H1 (cell line): ENCODE data around the gene ADGRG7. TPM values are rescaled to one million over a fixed set of nuclear protein-coding genes. Genes with fewer than 3 reads are reported as not detected.

Experiments used
- ASH2L ChIP-seq: fragments of 200-600, 300-600 bp; sonication (generic); IDR thresholded peaks from one replicate; pipeline ENCODE4 v1.7.1; 2017; ENCODE audit warnings: low read length
- FOSL1 ChIP-seq: IDR thresholded peaks from 2 replicates; pipeline ENCODE4 v1.6.1; 2011; ENCODE audit warnings: mild to moderate bottlenecking, low read depth, low read length, moderate library complexity; ENCODE audit not compliant: insufficient read depth
- GTF2F1 ChIP-seq: IDR thresholded peaks from 2 replicates; pipeline ENCODE4 v1.6.1; 2012; ENCODE audit warnings: low read depth, low read length, improper control_type of control experiment, borderline replicate concordance
- NANOG ChIP-seq: IDR thresholded peaks from 2 replicates; pipeline ENCODE4 v1.6.1; 2011; ENCODE audit warnings: low read length, low read depth, mild to moderate bottlenecking, inconsistent platforms; ENCODE audit not compliant: insufficient read depth, poor library complexity, severe bottlenecking
- POLR2AphosphoS5 ChIP-seq: IDR thresholded peaks from 2 replicates; pipeline ENCODE4 v1.6.1; 2011; ENCODE audit warnings: low read depth, low read length
- RNF2 ChIP-seq: fragments of 200-900, 300-1000 bp; sonication (generic); IDR thresholded peaks from 2 replicates; pipeline ENCODE4 v1.7.1; 2016; ENCODE audit warnings: borderline replicate concordance, low read depth, mild to moderate bottlenecking, antibody characterized with exemption, low read length; ENCODE audit not compliant: poor library complexity, severe bottlenecking; ENCODE audit errors: missing control alignments
- polyA plus RNA-seq, 7 experiments: library from polyadenylated mRNA; depleted of rRNA in 3 of 7; stranded (reverse) in 5 of 7; unstranded in 2 of 7; fragments of >200 nt in 5 of 7; fragments of 200-250 nt in 2 of 7; gene quantifications; 1 replicate in 5 of 7; 2 replicates in 1 of 7; 4 replicates in 1 of 7; pipeline versions ENCODE4 v1.2.1 to v1.2.3, GENCODE V29; 2011 to 2013; ENCODE audit warnings: missing spikeins in 2 of 7, mixed read lengths in 2 of 7
- total RNA-seq: library from RNA; stranded (reverse); fragmentation: NEBNext Ultra II Directional; extraction: Animal tissue kit (Norgen Biotek cat#: 25700); gene quantifications from 2 replicates; pipeline ENCODE4 v1.2.1, GENCODE V29; 2021
- TF ChIP-seq, protein P1 (sequence below): fragments of 300-600 bp; sonication (generic); IDR thresholded peaks from 2 replicates; pipeline ENCODE4 v1.7.1; 2012; ENCODE audit warnings: low read length, moderate library complexity, mild to moderate bottlenecking, inconsistent platforms; ENCODE audit not compliant: insufficient replicate concordance
- TF ChIP-seq, protein P2 (sequence below), 3 experiments: IDR thresholded peaks; 1 replicate in 2 of 3; 2 replicates in 1 of 3; pipeline versions ENCODE4 v1.5.1 to v1.6.1; 2011; ENCODE audit warnings: low read length in 3 of 3, mild to moderate bottlenecking in 3 of 3, inconsistent platforms in 2 of 3, low read depth in 1 of 3, moderate library complexity in 1 of 3; ENCODE audit not compliant: insufficient read depth in 1 of 3; ENCODE audit errors: control extremely low read depth in 1 of 3

The ADGRG7 gene
- total and polyA plus RNA-seq, 2 of the 8 experiments (the other 6 are each of a cell fraction or from before 2014, with no cell fraction given): not detected

DNA sequence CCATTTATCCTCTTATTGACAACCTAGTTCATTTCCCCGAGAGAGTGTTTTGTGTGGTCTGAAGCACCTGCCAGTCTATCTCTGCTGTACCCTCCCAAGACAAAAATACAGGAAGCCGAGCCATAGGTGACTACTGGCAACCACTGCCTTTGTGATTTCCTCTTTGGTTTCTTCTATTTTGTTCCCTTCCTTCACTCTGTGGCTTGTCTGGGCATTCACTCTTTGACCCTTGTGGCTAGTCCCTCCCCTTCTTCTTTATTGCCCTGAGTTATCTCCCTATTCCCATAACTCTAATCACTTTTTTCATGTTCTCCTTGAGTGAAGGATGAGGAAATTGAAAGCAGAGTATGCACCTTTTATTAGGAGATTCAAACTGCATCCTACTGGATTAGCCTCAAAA is at the start of gene ADGRG7 (continued):
- TF ChIP-seq, protein P1, sequence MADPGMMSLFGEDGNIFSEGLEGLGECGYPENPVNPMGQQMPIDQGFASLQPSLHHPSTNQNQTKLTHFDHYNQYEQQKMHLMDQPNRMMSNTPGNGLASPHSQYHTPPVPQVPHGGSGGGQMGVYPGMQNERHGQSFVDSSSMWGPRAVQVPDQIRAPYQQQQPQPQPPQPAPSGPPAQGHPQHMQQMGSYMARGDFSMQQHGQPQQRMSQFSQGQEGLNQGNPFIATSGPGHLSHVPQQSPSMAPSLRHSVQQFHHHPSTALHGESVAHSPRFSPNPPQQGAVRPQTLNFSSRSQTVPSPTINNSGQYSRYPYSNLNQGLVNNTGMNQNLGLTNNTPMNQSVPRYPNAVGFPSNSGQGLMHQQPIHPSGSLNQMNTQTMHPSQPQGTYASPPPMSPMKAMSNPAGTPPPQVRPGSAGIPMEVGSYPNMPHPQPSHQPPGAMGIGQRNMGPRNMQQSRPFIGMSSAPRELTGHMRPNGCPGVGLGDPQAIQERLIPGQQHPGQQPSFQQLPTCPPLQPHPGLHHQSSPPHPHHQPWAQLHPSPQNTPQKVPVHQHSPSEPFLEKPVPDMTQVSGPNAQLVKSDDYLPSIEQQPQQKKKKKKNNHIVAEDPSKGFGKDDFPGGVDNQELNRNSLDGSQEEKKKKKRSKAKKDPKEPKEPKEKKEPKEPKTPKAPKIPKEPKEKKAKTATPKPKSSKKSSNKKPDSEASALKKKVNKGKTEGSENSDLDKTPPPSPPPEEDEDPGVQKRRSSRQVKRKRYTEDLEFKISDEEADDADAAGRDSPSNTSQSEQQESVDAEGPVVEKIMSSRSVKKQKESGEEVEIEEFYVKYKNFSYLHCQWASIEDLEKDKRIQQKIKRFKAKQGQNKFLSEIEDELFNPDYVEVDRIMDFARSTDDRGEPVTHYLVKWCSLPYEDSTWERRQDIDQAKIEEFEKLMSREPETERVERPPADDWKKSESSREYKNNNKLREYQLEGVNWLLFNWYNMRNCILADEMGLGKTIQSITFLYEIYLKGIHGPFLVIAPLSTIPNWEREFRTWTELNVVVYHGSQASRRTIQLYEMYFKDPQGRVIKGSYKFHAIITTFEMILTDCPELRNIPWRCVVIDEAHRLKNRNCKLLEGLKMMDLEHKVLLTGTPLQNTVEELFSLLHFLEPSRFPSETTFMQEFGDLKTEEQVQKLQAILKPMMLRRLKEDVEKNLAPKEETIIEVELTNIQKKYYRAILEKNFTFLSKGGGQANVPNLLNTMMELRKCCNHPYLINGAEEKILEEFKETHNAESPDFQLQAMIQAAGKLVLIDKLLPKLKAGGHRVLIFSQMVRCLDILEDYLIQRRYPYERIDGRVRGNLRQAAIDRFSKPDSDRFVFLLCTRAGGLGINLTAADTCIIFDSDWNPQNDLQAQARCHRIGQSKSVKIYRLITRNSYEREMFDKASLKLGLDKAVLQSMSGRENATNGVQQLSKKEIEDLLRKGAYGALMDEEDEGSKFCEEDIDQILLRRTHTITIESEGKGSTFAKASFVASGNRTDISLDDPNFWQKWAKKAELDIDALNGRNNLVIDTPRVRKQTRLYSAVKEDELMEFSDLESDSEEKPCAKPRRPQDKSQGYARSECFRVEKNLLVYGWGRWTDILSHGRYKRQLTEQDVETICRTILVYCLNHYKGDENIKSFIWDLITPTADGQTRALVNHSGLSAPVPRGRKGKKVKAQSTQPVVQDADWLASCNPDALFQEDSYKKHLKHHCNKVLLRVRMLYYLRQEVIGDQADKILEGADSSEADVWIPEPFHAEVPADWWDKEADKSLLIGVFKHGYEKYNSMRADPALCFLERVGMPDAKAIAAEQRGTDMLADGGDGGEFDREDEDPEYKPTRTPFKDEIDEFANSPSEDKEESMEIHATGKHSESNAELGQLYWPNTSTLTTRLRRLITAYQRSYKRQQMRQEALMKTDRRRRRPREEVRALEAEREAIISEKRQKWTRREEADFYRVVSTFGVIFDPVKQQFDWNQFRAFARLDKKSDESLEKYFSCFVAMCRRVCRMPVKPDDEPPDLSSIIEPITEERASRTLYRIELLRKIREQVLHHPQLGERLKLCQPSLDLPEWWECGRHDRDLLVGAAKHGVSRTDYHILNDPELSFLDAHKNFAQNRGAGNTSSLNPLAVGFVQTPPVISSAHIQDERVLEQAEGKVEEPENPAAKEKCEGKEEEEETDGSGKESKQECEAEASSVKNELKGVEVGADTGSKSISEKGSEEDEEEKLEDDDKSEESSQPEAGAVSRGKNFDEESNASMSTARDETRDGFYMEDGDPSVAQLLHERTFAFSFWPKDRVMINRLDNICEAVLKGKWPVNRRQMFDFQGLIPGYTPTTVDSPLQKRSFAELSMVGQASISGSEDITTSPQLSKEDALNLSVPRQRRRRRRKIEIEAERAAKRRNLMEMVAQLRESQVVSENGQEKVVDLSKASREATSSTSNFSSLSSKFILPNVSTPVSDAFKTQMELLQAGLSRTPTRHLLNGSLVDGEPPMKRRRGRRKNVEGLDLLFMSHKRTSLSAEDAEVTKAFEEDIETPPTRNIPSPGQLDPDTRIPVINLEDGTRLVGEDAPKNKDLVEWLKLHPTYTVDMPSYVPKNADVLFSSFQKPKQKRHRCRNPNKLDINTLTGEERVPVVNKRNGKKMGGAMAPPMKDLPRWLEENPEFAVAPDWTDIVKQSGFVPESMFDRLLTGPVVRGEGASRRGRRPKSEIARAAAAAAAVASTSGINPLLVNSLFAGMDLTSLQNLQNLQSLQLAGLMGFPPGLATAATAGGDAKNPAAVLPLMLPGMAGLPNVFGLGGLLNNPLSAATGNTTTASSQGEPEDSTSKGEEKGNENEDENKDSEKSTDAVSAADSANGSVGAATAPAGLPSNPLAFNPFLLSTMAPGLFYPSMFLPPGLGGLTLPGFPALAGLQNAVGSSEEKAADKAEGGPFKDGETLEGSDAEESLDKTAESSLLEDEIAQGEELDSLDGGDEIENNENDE: no peak
- TF ChIP-seq GTF2F1 (no peak), ASH2L (no peak), RNF2 (no peak), NANOG (no peak), POLR2AphosphoS5 (no peak), FOSL1 (no peak)
- TF ChIP-seq, protein P2, sequence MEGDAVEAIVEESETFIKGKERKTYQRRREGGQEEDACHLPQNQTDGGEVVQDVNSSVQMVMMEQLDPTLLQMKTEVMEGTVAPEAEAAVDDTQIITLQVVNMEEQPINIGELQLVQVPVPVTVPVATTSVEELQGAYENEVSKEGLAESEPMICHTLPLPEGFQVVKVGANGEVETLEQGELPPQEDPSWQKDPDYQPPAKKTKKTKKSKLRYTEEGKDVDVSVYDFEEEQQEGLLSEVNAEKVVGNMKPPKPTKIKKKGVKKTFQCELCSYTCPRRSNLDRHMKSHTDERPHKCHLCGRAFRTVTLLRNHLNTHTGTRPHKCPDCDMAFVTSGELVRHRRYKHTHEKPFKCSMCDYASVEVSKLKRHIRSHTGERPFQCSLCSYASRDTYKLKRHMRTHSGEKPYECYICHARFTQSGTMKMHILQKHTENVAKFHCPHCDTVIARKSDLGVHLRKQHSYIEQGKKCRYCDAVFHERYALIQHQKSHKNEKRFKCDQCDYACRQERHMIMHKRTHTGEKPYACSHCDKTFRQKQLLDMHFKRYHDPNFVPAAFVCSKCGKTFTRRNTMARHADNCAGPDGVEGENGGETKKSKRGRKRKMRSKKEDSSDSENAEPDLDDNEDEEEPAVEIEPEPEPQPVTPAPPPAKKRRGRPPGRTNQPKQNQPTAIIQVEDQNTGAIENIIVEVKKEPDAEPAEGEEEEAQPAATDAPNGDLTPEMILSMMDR (IDR thresholded peaks at IDR 0.05; ENCODE audit: control extremely low read depth in 1 of 3, insufficient read depth in 1 of 3, low read depth in 1 of 3, low read length in 3 of 3): no peak
